HG02763 (cell line): ENCODE results near the gene LIPA.
"Not testable (repeated sequence)": the region's sequence is repeated elsewhere in the genome, so short reads cannot be mapped to it uniquely, and the experiment has no call there.

Experiments used
- ATAC-seq: cut with Tn5 transposase; IDR thresholded peaks from one replicate; pipeline ENCODE4 v1.9.1; 2021; ENCODE audit warnings: mild to moderate bottlenecking, moderate library complexity; ENCODE audit not compliant: unreplicated experiment

LIPA gene

GRCh38 chr10:89171263-89171872 lies 80.2 kb downstream of the LIPA start:
- no peak for ATAC-seq

- ATAC-seq = not testable (repeated sequence)
Measured at GRCh38 chr10:89168354-89168900, 83.1 kb downstream of the LIPA start.

DNA sequence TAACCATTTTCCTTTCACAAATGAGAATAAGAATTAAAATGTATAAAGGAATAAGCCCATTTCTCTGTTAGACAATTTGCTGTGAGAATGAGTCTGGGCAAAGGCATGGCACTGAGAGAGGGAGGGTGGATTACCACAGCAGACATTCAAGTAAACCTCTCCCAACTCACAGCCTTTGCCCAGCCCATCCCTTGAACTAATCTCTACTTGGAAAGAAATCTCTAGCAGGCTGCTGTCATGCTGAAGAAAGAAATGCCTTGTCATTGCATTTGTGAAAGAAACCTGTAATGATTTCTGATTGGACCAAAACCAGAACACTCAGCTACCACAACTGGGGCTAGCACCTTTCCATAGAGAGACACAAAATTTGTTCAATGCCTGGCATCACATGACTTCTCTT lies 83.7 kb downstream of the LIPA start:
- ATAC-seq = no peak

- ATAC-seq = no peak
Measured at GRCh38 chr10:89165923-89166322, 85.7 kb downstream of the LIPA start.

GRCh38 chr10:89164920-89165319 lies 86.7 kb downstream of the LIPA start:
- ATAC-seq = no peak

GRCh38 chr10:89164080-89164479 lies 87.5 kb downstream of the LIPA start:
- peak; percentile 7 for ATAC-seq
